OCI-LY7 (cell line): Measurements from ENCODE around the gene HDAC4.

Source experiments
- CTCF ChIP-seq: fragments of 200-600 bp; sonication (generic); conservative IDR thresholded peaks from 2 replicates; pipeline ENCODE4 v1.5.1; 2014; ENCODE audit warnings: mild to moderate bottlenecking, antibody characterized with exemption, low read length, moderate library complexity, mixed read lengths
- EZH2phosphoT487 ChIP-seq: fragments of 200-600 bp; sonication (generic); IDR thresholded peaks from 2 replicates; pipeline ENCODE4 v1.6.1; 2018; ENCODE audit warnings: low read depth, borderline replicate concordance, mild to moderate bottlenecking, mixed run types, antibody characterized with exemption, low read length, moderate library complexity, mixed read lengths

GRCh38 chr2:239159476-239159911, 241.3 kb downstream of the HDAC4 start:
- TF ChIP-seq CTCF = no peak
- TF ChIP-seq EZH2phosphoT487 = no peak
